Measurements from ENCODE around the gene KNDC1. TPM values are rescaled to one million over a fixed set of nuclear protein-coding genes. Genes with fewer than 3 reads are reported as not detected.

Gene KNDC1
- total RNA-seq, 1 experiment from 2014 or later: 1.7 TPM

GRCh38 chr10:133196936-133197758 is 37.1 kb downstream of the KNDC1 start:
- Histone ChIP-seq H3K27me3 (ENCODE audit: insufficient read depth, low read depth) (peaks cover 35% of the 10 kb centered on the region), H2AFZ (no peak overlapping the region), H3K4me3 (no peak overlapping the region), H3K79me2 (ENCODE audit: low read depth) (no peaks in the 10 kb centered on the region), H3K4me2 (no peak overlapping the region), H4K20me1 (ENCODE audit: insufficient read depth) (no peaks in the 10 kb centered on the region), H3F3A (ENCODE audit: insufficient read depth, low read depth) (no peaks in the 10 kb centered on the region), H3K27ac (no peak overlapping the region), H3K36me3 (ENCODE audit: low read depth) (no peaks in the 10 kb centered on the region), H3K9me2 (ENCODE audit: insufficient read depth) (no peaks in the 10 kb centered on the region), H3K4me1 (replicated peaks; ENCODE audit: insufficient read depth) (no peaks in the 10 kb centered on the region), H3K9me3 (ENCODE audit: insufficient read depth, low read depth) (no peaks in the 10 kb centered on the region)
- no peak for DNase-seq
- ChIA-PET CTCF (no interaction called here), POLR2A (ENCODE audit: unreplicated experiment) (no interaction called here)
- TF ChIP-seq CTCF (conservative IDR thresholded peaks at IDR 0.05): no peak
- no TSS peak for BruUV-seq (replicated peaks)
- intact Hi-C loops (cut with micrococcal nuclease; ENCODE audit: unreplicated experiment): no loop called here

- DNase-seq: no peak
- intact Hi-C loops (cut with micrococcal nuclease; ENCODE audit: unreplicated experiment): no loop called here
- Histone ChIP-seq H3K9me3 (ENCODE audit: insufficient read depth, low read depth) (no peaks in the 10 kb centered on the region), H3K9me2 (ENCODE audit: insufficient read depth) (no peaks in the 10 kb centered on the region), H3K27ac (no peak overlapping the region), H3K27me3 (ENCODE audit: insufficient read depth, low read depth) (peaks cover 38% of the 10 kb centered on the region), H3F3A (ENCODE audit: insufficient read depth, low read depth) (no peaks in the 10 kb centered on the region), H3K4me1 (replicated peaks; ENCODE audit: insufficient read depth) (no peaks in the 10 kb centered on the region), H2AFZ (no peak overlapping the region), H3K4me2 (no peak overlapping the region), H3K79me2 (ENCODE audit: low read depth) (no peaks in the 10 kb centered on the region), H4K20me1 (ENCODE audit: insufficient read depth) (no peaks in the 10 kb centered on the region), H3K36me3 (ENCODE audit: low read depth) (no peaks in the 10 kb centered on the region), H3K4me3 (no peak overlapping the region)
- ChIA-PET POLR2A (ENCODE audit: unreplicated experiment) (no interaction called here), CTCF (no interaction called here)
- no peak for TF ChIP-seq CTCF (conservative IDR thresholded peaks at IDR 0.05)
- TF ChIP-seq EZH2 (IDR thresholded peaks at IDR 0.05; ENCODE audit: low read depth): no peak
- no TSS peak for BruUV-seq (replicated peaks)
Observed at GRCh38 chr10:133197786-133198185, 37.8 kb downstream of the KNDC1 start.

GRCh38 chr10:133198206-133198605 is 38.2 kb downstream of the KNDC1 start:
- CTCF ChIA-PET: no interaction called here
- Histone ChIP-seq H2AFZ (no peak overlapping the region), H3K27ac (no peak overlapping the region), H3K9me3 (ENCODE audit: insufficient read depth, low read depth) (no peaks in the 10 kb centered on the region), H3K4me1 (replicated peaks; ENCODE audit: insufficient read depth) (no peaks in the 10 kb centered on the region), H3K4me2 (no peak overlapping the region), H3K36me3 (ENCODE audit: low read depth) (no peaks in the 10 kb centered on the region), H3K9me2 (ENCODE audit: insufficient read depth) (no peaks in the 10 kb centered on the region), H4K20me1 (ENCODE audit: insufficient read depth) (no peaks in the 10 kb centered on the region), H3K27me3 (ENCODE audit: insufficient read depth, low read depth) (peaks cover 35% of the 10 kb centered on the region), H3K79me2 (ENCODE audit: low read depth) (no peaks in the 10 kb centered on the region), H3F3A (ENCODE audit: insufficient read depth, low read depth) (no peaks in the 10 kb centered on the region), H3K4me3 (no peak overlapping the region)
- TF ChIP-seq CTCF (conservative IDR thresholded peaks at IDR 0.05) (no peak), EZH2 (IDR thresholded peaks at IDR 0.05; ENCODE audit: low read depth) (no peak)
- POLR2A ChIA-PET (ENCODE audit: unreplicated experiment): no interaction called here
- no TSS peak for BruUV-seq (replicated peaks)
- no peak for DNase-seq
- intact Hi-C loops (cut with micrococcal nuclease; ENCODE audit: unreplicated experiment): no loop called here
